Stimulated activated CD4-positive, alpha-beta T cell treated with anti-CD3 and anti-CD28 coated beads, Interleukin-1b, Interleukin-23, amount 100 ng/mL, for 4 hours (primary cell): Measurements from ENCODE around the gene PCIF1.
"Not testable (repeated sequence)": the region's sequence is repeated elsewhere in the genome, so short reads cannot be mapped to it uniquely, and the experiment has no call there.

Experiments used
- DNase-seq, 2 donors: peaks; one replicate each; pipeline ENCODE4 v3.0.0-alpha.2; 2020; ENCODE audit warnings: low read depth in 2 of 2

PCIF1 gene

DNA sequence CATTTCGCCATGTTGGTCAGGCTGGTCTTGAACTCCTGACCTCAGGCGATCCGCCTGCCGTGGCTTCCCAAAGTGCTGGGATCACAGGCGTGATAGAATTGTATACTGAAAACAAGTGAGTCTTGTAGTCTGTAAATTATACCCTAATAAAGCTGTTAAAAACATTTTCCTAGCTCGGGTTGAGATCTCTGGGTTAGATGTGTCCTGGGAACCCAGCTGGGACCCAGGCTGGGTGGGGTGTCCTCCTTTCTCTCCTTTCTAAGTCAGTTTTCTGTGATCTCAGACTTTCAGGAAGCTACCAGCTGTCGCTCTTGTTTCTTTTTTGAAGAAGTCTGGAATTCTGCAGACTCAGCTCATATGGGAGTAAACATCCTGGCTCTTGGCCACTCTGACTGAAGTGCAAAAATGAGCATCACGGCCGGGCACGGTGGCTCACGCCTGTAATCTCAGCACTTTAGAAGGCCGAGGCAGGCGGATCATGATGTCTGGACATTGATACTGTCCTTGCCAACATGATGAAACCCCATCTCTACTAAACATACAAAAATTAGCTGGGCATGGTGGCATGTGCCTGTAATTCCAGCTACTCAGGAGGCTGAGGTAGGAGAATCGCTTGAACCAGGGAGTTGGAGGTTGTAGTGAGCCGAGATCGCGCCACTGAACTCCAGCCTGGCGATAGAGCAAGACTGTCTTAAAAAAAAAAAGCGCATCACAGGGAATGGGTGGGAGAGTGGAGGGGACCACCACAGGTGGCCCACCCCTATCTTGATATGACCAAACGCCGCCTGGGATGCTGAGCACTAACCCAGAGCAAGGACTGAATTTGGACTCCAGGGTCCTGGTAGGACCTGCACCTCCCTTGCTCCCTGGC is 9.9 kb upstream of the PCIF1 start:
- DNase-seq = no peak

DNA sequence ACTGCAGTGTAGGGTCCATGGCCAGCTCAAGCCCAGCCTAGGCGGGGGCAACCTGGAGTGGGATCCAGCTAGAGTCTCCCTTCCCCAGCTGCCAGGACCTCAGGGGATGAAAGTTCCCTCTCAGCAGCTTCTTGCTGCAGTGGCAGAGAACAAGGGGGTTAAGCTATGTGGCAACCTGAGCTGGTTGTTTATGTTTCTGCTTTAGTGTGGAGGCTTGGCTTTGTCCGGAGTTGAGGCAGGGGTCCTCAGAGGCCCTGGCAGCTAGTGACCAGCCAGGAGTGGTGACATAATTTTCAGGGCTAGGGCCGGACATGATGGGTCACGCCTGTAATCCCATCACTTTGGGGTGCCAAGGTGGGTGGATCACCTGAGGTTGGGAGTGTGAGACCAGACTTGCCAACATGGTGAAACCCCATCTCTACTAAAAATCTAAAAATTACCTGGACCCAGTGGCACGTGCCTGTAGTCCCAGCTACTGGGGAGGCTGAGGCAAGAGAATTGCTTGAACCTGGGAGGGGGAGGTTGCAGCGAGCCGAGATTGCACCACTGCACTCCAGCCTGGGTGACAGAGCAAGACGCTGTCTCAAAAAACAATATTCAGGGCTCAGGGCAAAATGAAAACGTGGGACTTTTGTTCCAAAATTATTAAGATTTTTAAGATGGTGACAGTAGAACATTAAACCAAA is 8.5 kb upstream of the PCIF1 start:
- DNase-seq = no peak

DNA sequence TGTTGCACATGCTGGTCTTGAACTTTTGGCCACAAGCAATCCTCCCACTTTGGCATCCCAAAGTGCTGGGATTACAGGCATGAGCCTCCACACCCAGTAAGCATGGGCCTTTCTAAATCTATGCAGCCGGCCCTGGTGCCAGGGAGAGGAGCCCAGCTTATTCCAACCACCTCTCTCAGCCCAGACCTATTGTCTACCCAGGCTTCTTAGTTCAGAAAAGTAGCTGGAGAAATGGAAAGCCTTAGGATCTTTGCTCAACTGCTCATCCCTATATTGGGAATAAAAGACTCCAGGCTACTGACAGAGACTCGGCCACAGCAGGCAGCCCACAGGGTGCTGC is 7.8 kb upstream of the PCIF1 start:
- DNase-seq = no peak

DNA sequence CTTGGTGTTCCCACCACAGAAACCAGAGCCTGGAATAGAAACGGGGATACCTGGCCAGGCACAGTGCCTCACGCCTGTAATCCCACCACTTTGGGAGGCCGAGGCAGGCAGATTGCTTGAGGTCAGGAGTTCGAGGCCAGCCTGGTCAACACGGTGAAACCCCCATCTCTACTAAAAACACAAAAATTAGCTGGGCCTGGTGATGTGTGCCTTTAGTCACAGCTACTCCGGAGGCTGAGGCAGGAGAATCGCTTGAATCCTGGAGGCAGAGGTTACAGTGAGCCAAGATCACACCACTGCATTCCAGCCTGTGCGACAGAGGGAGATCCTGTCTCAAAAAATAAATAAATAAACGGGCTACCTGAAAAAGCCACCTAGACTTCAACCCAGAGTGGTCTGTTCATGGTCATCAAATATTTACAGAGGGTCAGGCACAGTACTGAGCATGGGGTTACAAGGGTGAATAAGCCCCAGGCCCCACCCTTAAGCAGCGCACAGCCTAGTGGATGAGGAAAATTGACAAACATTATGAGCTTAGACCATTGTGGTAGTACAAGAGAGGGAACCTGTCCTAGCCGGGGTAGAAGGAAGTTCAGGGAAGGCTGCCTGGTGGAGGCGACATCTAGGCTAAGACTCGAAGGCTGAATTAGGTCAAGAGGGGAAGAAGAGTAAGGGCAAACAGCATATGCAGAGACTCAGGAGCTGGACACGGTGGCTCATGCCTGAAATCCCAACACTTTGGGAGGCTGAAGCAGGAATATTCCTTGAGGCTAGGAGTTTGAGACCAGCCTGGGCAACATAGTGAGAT is 7.2 kb upstream of the PCIF1 start:
- DNase-seq = no peak

DNA sequence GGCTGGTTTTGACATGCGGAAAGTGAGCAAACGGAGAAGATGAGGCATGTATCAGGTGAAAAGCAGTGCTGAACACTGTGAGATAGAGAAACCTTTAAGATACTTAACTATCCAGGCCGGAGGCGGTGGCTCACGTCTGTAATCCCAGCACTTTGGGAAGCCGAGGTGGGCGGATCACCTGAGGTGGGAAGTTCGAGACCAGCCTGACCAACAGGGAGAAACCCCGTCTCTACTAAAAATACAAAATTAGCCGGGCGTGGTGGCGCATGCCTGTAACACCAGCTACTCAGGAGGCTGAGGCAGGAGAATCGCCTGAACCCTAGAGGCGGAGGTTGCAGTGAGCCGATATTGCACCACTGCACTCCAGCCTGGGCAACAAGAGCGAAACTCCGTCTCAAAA is 2.8 kb upstream of the PCIF1 start:
- not testable (repeated sequence) for DNase-seq

DNA sequence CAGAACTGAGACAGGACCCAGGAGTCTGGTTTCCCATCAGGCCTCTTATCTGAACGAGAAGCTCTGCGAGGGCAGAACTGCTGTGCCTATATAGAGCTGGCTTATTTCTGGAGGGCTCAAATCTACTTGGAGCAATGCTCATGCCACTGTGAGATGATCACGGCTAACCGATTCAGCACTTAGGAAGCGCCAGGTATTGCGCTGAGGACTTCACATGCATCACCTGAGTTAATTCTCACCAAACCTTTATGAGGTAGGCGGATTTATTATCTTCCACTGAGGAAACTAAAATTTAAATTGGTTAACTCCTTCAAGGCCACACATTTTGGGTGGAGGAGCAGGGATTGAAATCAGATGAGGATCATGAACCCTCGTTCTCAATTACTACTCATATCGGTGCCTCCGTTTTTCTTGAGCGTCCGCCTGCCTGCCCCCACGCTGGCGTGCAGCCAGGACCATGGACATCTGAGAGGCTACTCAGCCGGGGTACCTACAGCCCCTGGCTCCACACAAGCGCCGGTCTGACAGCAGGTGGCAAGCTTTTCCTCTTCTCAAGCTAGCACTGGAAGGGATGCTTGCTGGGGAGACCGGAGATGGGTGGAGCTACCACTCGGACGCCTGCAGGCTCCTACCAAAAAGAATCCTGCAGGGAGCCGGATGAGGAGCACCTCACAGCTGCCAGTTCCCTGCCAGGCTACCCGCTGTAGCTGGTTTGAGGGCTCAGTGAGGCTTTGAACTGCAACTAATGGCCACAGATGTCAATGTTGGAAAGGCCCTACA is 1.0 kb upstream of the PCIF1 start:
- DNase-seq = peak; percentile 29

DNA sequence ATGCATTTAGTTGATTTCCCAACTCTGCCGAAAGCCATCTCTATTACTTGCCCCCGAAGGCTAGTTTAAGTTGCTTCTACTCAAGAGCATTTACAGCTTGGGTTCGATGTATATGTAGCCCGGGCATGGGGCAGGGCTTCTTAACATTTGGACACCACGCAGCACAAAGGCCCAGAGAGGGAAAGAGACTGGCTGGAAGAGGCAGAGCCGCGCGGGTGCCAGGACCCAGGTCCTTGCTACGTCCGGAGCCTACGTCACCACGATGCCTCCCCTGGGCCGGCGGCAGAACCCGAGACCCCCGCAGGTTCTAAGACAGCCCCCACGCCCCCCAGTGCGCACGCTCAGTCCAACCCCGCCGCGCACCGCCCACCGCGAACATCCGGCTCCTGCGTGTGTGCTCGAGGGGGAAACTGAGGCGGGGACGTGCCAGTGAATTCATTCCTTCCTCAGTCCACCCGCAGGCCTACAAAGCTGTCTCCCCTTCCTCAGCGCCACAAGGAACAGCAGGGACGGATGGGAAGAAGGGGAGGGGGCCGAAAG is 367 bp upstream of the PCIF1 start:
- no peak for DNase-seq

DNA sequence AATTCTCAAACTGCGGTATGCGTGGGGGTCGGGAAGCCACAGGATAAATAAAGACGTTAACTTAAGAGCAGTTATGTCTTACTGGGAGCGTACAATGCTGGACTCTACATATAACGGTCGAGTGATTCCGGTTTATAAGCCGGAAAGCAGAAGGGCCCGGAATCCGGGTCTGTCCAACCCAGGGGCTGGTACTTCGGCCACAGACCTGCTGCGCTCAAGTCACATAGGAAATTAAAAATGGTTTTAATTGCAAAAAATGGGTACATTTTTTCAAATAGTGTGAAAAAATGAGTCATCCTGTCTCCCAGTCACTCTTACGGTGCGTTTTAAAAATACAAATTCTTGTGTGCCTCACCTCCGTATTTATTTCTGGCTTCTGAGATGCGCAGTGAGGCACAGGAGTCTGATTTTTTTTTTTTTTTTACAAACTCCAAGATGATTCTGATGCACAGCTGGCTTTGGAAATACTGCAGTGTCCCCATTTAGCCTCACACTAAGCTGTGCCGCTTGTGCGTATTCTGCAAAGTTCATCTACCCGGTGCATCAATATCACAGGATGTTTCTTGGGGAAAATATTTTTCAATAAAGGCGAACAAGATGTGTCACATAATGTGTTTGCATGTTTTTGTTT is 1.0 kb downstream of the PCIF1 start:
- no peak for DNase-seq

DNA sequence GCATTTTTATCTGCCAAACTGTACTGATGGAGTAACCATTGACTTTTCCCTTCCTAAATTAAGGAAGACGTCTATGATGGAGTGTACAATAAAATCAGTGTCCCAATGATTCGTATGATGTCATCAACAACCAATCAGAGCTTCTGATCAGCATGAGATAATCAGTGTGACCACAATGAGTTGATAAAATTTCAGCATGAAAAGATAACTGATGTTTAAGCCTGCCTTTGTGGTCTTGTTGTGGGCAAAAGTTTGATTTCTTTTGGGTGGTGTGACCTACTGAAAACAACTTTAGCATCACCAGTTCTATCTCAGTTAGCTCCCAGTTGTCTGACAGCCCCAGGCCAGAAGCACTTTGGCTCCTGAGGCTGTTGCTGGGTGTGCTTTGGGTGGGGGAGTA is 3.3 kb downstream of the PCIF1 start:
- DNase-seq = no peak

DNA sequence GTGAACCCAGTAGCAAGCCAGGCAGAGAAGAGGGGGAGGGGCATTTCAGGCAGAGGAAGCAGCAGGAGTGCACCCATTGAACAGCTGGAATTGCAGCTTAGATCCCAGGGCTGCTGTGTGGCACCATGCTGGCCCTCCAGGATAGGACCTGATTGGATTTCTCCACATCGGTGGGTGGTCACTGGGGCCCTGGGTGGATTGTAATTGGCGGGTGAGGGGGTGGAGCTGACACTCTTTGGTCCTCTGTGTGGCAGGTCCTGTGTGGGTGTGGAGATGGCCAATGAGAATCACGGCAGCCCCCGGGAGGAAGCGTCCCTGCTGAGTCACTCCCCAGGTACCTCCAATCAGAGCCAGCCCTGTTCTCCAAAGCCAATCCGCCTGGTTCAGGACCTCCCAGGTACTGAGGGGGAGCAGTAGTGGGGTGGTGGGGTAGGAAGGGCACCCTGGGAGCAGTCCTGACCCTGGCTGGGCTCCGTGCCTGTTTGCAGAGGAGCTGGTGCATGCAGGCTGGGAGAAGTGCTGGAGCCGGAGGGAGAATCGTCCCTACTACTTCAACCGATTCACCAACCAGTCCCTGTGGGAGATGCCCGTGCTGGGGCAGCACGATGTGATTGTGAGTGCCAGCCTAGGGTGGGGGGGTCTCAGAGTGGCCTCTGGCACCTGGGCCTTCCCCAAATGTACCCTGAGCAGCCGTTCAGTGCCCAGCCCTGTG is 4.4 kb downstream of the PCIF1 start:
- DNase-seq = no peak

DNA sequence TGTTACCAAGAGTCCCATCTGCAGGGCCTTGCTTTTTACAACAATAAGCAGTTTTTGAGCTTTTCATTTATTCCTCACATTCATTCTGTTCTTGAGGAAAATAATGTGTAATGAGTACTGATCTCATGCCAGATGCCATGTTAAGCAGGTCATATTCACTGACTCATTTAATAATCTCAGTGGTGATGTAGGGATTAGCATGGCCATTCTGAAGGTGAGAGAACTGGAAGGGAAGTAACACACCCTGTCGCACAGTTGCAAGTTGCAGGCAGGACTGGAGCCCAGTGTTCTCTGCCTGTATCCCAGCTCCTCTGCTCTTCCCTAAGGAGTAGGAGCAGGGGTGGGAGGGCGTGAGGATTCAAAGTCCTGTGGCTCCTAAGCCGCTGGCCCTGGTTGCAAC is 5.6 kb downstream of the PCIF1 start:
- DNase-seq = no peak

DNA sequence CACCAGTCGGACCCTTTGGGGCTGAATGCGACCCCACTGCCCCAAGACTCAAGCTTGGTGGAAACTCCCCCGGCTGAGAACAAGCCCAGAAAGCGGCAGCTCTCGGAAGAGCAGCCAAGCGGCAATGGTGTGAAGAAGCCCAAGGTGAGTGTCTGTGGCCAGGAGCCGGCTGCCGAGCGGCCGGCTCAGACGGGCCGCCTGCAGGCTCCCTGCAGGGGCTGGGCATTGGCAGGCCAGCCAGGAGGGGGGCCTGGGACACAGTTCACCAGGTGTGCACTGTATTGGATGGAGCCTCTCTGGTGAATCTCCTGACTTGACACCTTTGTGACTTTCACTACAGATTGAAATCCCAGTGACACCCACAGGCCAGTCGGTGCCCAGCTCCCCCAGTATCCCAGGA is 6.0 kb downstream of the PCIF1 start:
- DNase-seq = no peak

DNA sequence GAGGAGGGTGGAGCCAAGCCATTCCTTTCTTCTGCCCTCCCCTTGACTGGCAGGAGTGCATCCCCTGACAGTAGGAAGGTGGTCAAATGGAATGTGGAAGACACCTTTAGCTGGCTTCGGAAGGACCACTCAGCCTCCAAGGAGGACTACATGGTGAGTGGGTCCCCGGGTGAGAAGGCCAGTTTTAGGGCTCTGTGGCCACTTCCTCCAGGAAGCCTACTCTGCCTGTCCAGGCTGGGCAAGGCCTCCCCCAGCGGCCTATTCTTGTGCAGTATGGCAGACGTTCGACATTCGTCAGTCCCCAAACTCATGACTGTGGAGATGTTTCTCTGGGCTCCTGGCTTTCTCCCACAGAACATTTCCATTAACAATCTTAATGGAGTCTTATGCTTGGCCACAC is 9.1 kb downstream of the PCIF1 start:
- no peak for DNase-seq

DNA sequence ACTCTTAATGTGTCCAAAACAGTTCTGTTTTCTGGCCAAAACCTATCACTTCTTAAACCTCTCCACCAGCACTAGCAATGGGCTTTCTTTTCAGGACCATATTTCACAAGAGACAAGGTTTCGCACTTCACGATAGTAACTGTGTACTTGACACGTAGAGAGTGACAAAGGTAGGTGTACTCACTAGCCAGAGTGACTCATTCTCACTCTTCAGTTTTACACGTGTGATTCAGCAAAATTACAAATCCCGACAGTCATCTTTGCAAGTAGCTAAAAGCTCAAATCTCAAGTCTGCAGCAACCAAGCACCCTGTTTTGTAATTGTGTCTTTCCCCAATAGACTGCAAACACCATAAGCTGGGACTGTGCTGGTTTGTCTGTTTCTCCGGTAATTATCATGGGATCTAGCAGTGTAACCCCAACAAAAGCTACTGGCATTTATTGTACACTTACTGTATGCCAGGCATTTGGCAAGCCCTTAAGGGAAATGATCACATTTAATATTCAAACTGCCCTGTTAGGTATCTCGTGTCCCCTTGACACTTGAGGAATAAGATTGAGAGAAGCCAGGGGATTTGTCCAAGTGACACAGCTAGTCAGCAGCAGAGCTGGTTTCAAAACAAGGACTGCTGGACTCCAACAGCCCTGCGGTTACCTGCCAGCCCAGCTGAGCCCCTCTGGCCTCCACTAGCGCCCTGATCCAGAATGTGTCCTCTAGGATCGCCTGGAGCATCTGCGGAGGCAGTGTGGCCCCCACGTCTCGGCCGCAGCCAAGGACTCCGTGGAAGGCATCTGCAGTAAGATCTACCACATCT is 9.9 kb downstream of the PCIF1 start:
- no peak for DNase-seq

DNA sequence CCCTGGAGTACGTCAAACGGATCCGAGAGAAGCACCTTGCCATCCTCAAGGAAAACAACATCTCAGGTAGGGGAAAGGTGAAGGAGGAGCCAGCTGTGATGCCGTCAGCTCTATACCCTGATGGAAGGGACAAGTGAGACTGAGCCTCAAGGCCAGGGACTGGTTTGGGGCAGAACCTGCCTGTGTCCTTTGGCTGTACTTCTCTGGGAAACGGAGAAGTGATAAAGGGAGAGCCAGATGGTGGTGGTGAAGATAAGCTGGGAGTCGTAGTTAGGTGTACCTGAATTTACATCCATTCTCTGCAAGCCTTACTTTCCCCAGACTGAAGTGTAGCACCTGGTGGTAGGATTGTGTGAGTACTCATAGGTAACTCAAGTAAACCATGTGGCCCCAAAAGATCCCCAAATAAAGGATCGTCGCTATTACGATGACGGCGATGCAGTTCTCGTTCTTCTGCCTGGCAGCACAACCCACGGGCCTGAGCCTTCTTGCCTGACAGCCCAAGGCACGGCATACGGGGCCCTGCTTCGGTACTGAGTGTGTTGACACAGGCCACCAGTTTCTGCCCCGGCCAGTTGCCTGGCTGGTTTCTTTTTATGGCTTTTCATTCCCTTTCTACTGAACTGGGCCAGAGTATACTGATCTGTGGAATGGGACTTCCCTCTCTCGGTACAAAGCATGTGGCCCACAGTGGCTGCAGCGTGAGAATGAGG is 10.6 kb downstream of the PCIF1 start:
- no peak for DNase-seq

DNA sequence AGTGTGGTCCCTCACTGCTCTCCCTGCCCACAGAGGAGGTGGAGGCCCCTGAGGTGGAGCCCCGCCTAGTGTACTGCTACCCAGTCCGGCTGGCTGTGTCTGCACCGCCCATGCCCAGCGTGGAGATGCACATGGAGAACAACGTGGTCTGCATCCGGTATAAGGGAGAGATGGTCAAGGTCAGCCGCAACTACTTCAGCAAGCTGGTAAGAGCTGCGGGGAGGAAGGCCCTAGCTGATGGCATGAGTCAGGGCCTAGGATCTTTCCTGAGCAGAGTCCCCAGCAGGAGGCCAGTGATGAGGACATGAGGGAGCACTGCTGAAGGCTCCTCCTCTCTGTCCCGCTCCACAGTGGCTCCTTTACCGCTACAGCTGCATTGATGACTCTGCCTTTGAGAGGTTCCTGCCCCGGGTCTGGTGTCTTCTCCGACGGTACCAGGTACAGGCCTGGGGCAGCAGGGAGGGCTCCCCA is 11.2 kb downstream of the PCIF1 start:
- no peak for DNase-seq

DNA sequence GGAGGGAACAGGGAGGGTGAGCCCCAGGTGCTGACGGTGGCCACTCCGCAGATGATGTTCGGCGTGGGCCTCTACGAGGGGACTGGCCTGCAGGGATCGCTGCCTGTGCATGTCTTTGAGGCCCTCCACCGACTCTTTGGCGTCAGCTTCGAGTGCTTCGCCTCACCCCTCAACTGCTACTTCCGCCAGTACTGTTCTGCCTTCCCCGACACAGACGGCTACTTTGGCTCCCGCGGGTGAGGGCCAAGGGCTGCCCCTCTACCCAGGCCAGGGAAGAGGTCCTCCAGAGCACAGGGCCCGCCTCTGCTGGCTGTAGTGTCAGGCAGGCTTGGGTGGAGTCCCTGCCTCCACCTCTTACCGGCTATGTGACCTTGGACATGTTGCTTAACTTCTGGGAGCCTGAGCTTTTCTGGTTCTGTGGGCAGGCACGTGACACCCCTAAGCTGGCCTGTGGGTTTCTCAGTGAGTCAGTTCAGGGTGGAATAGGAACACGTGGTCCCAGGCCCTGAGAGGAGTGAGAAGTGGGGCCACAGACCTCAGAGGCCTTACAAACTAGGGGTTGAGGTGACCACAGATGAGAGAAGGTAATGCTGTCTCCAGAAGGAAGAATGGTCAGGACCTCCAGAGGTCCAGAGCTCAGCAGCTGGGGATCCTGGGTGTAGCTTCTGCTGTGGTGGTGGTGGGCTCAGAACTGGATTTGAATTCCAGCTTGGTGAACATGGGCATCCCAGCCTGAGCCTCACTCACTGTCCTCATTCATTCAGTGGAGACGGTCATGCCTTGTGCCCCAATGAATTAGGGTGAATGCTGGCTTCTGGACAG is 11.9 kb downstream of the PCIF1 start:
- no peak for DNase-seq
